Endodermal cell (in vitro differentiated cells): Measurements from ENCODE around the gene HMGN3. TPM values are rescaled to one million over a fixed set of nuclear protein-coding genes. Genes with fewer than 3 reads are reported as not detected.

Experiments used
- DNase-seq: peaks from one replicate; pipeline ENCODE4 v3.0.0-alpha.2; 2017
- H3K27ac ChIP-seq: 2 replicates; pipeline ENCODE4 v1.5.1; 2013; ENCODE audit warnings: mild to moderate bottlenecking, low read depth, low read length, moderate library complexity
- H3K27me3 ChIP-seq: 2 replicates; pipeline ENCODE4 v1.6.1; 2013; ENCODE audit warnings: mild to moderate bottlenecking, low read length, moderate library complexity; ENCODE audit not compliant: insufficient read depth, control insufficient read depth, poor library complexity, severe bottlenecking
- H3K36me3 ChIP-seq: 2 replicates; pipeline ENCODE4 v1.7.0; 2013; ENCODE audit warnings: mild to moderate bottlenecking, low read length, moderate library complexity; ENCODE audit not compliant: control insufficient read depth, insufficient read depth
- H3K4me1 ChIP-seq: one replicate; pipeline ENCODE4 v1.7.0; 2013; ENCODE audit warnings: low read length; ENCODE audit not compliant: control insufficient read depth, insufficient read depth
- H3K4me3 ChIP-seq: 2 replicates; pipeline ENCODE4 v1.5.1; 2013; ENCODE audit warnings: mild to moderate bottlenecking, low read length, moderate library complexity
- H3K9ac ChIP-seq: 2 replicates; pipeline ENCODE4 v1.6.1; 2013; ENCODE audit warnings: mild to moderate bottlenecking, low read length, moderate library complexity; ENCODE audit not compliant: poor library complexity, severe bottlenecking; ENCODE audit errors: extremely low read depth
- H3K9me3 ChIP-seq: 2 replicates; pipeline ENCODE4 v1.6.1; 2013; ENCODE audit warnings: mild to moderate bottlenecking, low read length, moderate library complexity; ENCODE audit not compliant: control insufficient read depth
- H3K27ac Mint-ChIP-seq: 2 replicates; pipeline ENCODE4 v1.8.0; 2020; ENCODE audit warnings: mixed read lengths
- H3K27me3 Mint-ChIP-seq: 2 replicates; pipeline ENCODE4 v1.8.0; 2021; ENCODE audit warnings: mild to moderate bottlenecking, mixed read lengths; ENCODE audit not compliant: insufficient read depth
- H3K36me3 Mint-ChIP-seq: 2 replicates; pipeline ENCODE4 v1.8.0; 2020; ENCODE audit warnings: low read depth, mixed read lengths
- H3K4me1 Mint-ChIP-seq: 2 replicates; pipeline ENCODE4 v1.8.0; 2020; ENCODE audit warnings: mixed read lengths
- H3K4me3 Mint-ChIP-seq: 2 replicates; pipeline ENCODE4 v1.8.0; 2020; ENCODE audit warnings: mild to moderate bottlenecking, moderate library complexity, mixed read lengths
- H3K9me3 Mint-ChIP-seq: 2 replicates; pipeline ENCODE4 v1.8.0; 2020; ENCODE audit warnings: mild to moderate bottlenecking, mixed read lengths
- CTCF ChIP-seq: fragments of 200-600 bp; sonication (generic); conservative IDR thresholded peaks from 2 replicates; pipeline ENCODE4 v1.5.0; 2021; ENCODE audit warnings: antibody characterized with exemption, mild to moderate bottlenecking
- WGBS, 2 experiments: methylation state at CpG; one replicate each; pipeline versions ENCODE4 v1.1.5 to v1.1.7; 2013; ENCODE audit warnings: missing lambda C conversion rate in 2 of 2, mixed read lengths in 1 of 2; ENCODE audit not compliant: insufficient coverage in 1 of 2, insufficient read length in 1 of 2; 5-methylcytosine and 5-hydroxymethylcytosine counted together
- total RNA-seq, 2 donors: library from RNA; stranded (reverse); fragmentation: NEBNext Ultra II Directional in 1 of 2; extraction: Animal tissue kit (Norgen Biotek cat#: 25700) in 1 of 2; gene quantifications; 2 replicates in 1 of 2; 3 replicates in 1 of 2; pipeline ENCODE4 v1.2.1, GENCODE V29; 2021

Gene HMGN3
- total RNA-seq, 2 donors from 2014 or later, result 139 to 157 TPM

- peak overlapping the region; percentile 33 for H3K4me3 ChIP-seq
- no peaks in the 10 kb centered on the region for H3K27me3 ChIP-seq
- Mint-ChIP-seq H3K27me3 (no peaks in the 10 kb centered on the region), H3K36me3 (no peaks in the 10 kb centered on the region), H3K4me1 (peaks cover 21% of the 10 kb centered on the region), H3K4me3 (no peak overlapping the region), H3K9me3 (no peaks in the 10 kb centered on the region), H3K27ac (peak overlapping the region; percentile 15)
- no peak overlapping the region for H3K9ac ChIP-seq
- DNase-seq, result no peak
- no peaks in the 10 kb centered on the region for H3K36me3 ChIP-seq
- WGBS, 2 experiments, result 86 to 100% methylated on average over 3 to 5 of the region's 5 CpGs
- no peak overlapping the region for H3K27ac ChIP-seq
- peaks cover 11% of the 10 kb centered on the region for H3K4me1 ChIP-seq
- no peaks in the 10 kb centered on the region for H3K9me3 ChIP-seq
- no peak for TF ChIP-seq CTCF
These were observed 75.5 kb downstream of the HMGN3 start for GRCh38 chr6:79158856-79159516.

GRCh38 chr6:79157961-79158644, 76.4 kb downstream of the HMGN3 start:
- DNase-seq, result no peak
- WGBS, 2 experiments, result 83 to 93% methylated on average over 2 to 3 of the region's 3 CpGs
- H3K9me3 ChIP-seq, result no peaks in the 10 kb centered on the region
- Mint-ChIP-seq H3K27ac (peak overlapping the region; percentile 4), H3K27me3 (no peaks in the 10 kb centered on the region), H3K4me3 (peak overlapping the region; percentile 5), H3K4me1 (peaks cover 24% of the 10 kb centered on the region), H3K9me3 (no peaks in the 10 kb centered on the region), H3K36me3 (no peaks in the 10 kb centered on the region)
- H3K27me3 ChIP-seq, result no peaks in the 10 kb centered on the region
- no peaks in the 10 kb centered on the region for H3K36me3 ChIP-seq
- H3K4me3 ChIP-seq, result no peak overlapping the region
- H3K9ac ChIP-seq, result no peak overlapping the region
- H3K27ac ChIP-seq, result no peak overlapping the region
- TF ChIP-seq CTCF, result no peak
- peaks cover 12% of the 10 kb centered on the region for H3K4me1 ChIP-seq

GRCh38 chr6:79152269-79152737, 82.2 kb downstream of the HMGN3 start:
- Histone ChIP-seq H3K27me3 (no peaks in the 10 kb centered on the region), H3K27ac (peak overlapping the region; percentile 47), H3K9ac (peak overlapping the region; percentile 38), H3K4me3 (peak overlapping the region; percentile 61), H3K36me3 (no peaks in the 10 kb centered on the region), H3K4me1 (peaks cover 9% of the 10 kb centered on the region), H3K9me3 (no peaks in the 10 kb centered on the region)
- Mint-ChIP-seq H3K4me1 (peaks cover 8% of the 10 kb centered on the region), H3K27ac (no peak overlapping the region), H3K27me3 (no peaks in the 10 kb centered on the region), H3K9me3 (no peaks in the 10 kb centered on the region), H3K4me3 (no peak overlapping the region), H3K36me3 (no peaks in the 10 kb centered on the region)
- DNase-seq, result peak; percentile 87
- 8% methylated on average over 5 of the region's 5 CpGs; no CpG with 5 or more reads in 1 of the 2 experiments for WGBS, 2 experiments
- no peak for TF ChIP-seq CTCF

Other genes with a start within 250 kb of the HMGN3 start
- gene PHIP, start 156.4 kb downstream of the HMGN3 start, total RNA-seq, result 10 to 100 TPM; 49.8 to 59.7 TPM